Adrenal gland (tissue), 12 donors: ENCODE measurements around the gene BEND2. TPM values are rescaled to one million over a fixed set of nuclear protein-coding genes. Genes with fewer than 3 reads are reported as not detected.

Experiments used
- DNase-seq, 7 donors: peaks; one replicate each; pipeline ENCODE4 v3.0.0-alpha.2; 2019 to 2020
- H3K27ac ChIP-seq, 5 donors: fragments of 200-600 bp; sonication (generic) in 4 of 5; 1 replicate in 3 of 5; 2 replicates in 2 of 5; pipeline versions ENCODE4 v1.5.1 to v1.8.0; 2016 to 2020; ENCODE audit warnings: mild to moderate bottlenecking in 1 of 5
- H3K27me3 ChIP-seq: fragments of 200-600 bp; 2 replicates; pipeline ENCODE4 v1.8.0; 2021
- H3K36me3 ChIP-seq, 2 donors: fragments of 200-600 bp; replicated peaks in 1 of 2; 1 replicate in 1 of 2; 2 replicates in 1 of 2; pipeline versions ENCODE4 v1.5.1 to v1.8.0; 2018 to 2022
- H3K4me1 ChIP-seq, 2 donors: fragments of 200-600 bp; replicated peaks in 1 of 2; 1 replicate in 1 of 2; 2 replicates in 1 of 2; pipeline versions ENCODE4 v1.5.1 to v1.8.0; 2018 to 2021
- H3K4me3 ChIP-seq, 4 donors: fragments of 200-600 bp; sonication (generic) in 3 of 4; one replicate each; pipeline ENCODE4 v1.5.1; 2016 to 2018
- H3K9me3 ChIP-seq, 3 donors: fragments of 200-600 bp; sonication (generic) in 1 of 3; replicated peaks in 1 of 3; 1 replicate in 2 of 3; 2 replicates in 1 of 3; pipeline versions ENCODE4 v1.5.1 to v1.8.0; 2016 to 2021
- POLR2A ChIP-seq, 2 donors: fragments of 450-650 bp; IDR thresholded peaks; one replicate each; pipeline ENCODE4 v1.6.1; 2017; ENCODE audit warnings: antibody characterized with exemption in 2 of 2, mild to moderate bottlenecking in 2 of 2, moderate library complexity in 1 of 2
- WGBS, 4 donors: extraction: QIAGEN DNeasy Blood & Tissue Kit in 2 of 4; methylation state at CpG; one replicate each; pipeline versions ENCODE4 v1.1.5 to v1.1.7; 2013 to 2017; 5-methylcytosine and 5-hydroxymethylcytosine counted together
- intact Hi-C, 2 donors: fragments of 100-400 bp; cut with DNase I; formaldehyde crosslinking; loops; one replicate each; pipeline versions ENCODE4 v1.14.1 to v1.15.0; 2022 to 2023
- polyA plus RNA-seq, 3 donors: library from polyadenylated mRNA; stranded (reverse); fragments of 200-250 nt in 2 of 3; fragments of 350-450 nt in 1 of 3; fragmentation: Illumina TruSeq in 1 of 3; extraction: RNeasy Lipid Tissue Mini Kit (QIAGEN cat#74804) in 1 of 3; gene quantifications; one replicate each; pipeline ENCODE4 v1.2.3, GENCODE V29; 2013 to 2014
- total RNA-seq, 9 donors: library from RNA; depleted of rRNA in 4 of 9; stranded (reverse); fragments of >200 nt in 4 of 9; fragments of 120-200 nt in 1 of 9; fragmentation: NEBNext Ultra II Directional in 1 of 9; extraction: Animal tissue kit (Norgen Biotek cat#: 25700) in 1 of 9; gene quantifications; one replicate each; pipeline versions ENCODE4 v1.1.0 to v1.2.4, GENCODE V29; 2013 to 2023
- TF ChIP-seq, protein P1 (sequence below), 6 experiments: fragments of 450-650 bp in 4 of 6; fragments of 200-600 bp in 2 of 6; sonication (generic) in 1 of 6; IDR thresholded peaks; 1 replicate in 5 of 6; 2 replicates in 1 of 6; pipeline versions ENCODE4 v1.5.1 to v1.8.0; 2016 to 2021; ENCODE audit warnings: antibody characterized with exemption in 6 of 6, mild to moderate bottlenecking in 2 of 6, moderate library complexity in 1 of 6
- donor health status: healthy with polysubstance abuse.
- donor health status: Bipolar disorder and iron deficiency.
- donor health status: DM: yes; HTN: yes; CAD: no.
- donor health status: DM: no; HTN: no; CAD: no.
- donor health status: DM: no; HTN: no; CAD: no.
- donor health status: DM: yes; HTN: yes; CAD: no.

BEND2 gene
- total and polyA plus RNA-seq, 12 donors = 0.06 TPM; not detected in 11

DNA sequence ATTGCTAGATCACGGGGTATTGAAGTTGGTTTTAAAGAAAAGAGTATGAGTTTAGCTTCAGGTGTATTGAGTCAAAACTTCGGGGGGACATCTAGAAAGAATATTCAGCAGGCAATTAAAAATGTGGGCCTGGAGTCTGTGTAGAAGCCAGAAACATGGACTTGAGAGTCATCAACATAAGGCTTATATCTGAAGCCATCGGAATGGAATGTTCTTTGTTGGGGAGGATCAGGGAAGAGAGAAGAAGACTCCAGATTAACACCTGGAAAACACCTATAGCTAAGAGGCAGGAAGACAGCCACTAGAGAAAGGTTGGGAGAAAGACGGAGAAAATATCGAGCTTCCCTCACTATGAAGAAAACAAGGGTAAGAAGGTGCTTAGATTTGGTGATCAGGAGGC is 69.5 kb downstream of the BEND2 start:
- TF ChIP-seq, protein P1, sequence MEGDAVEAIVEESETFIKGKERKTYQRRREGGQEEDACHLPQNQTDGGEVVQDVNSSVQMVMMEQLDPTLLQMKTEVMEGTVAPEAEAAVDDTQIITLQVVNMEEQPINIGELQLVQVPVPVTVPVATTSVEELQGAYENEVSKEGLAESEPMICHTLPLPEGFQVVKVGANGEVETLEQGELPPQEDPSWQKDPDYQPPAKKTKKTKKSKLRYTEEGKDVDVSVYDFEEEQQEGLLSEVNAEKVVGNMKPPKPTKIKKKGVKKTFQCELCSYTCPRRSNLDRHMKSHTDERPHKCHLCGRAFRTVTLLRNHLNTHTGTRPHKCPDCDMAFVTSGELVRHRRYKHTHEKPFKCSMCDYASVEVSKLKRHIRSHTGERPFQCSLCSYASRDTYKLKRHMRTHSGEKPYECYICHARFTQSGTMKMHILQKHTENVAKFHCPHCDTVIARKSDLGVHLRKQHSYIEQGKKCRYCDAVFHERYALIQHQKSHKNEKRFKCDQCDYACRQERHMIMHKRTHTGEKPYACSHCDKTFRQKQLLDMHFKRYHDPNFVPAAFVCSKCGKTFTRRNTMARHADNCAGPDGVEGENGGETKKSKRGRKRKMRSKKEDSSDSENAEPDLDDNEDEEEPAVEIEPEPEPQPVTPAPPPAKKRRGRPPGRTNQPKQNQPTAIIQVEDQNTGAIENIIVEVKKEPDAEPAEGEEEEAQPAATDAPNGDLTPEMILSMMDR (IDR thresholded peaks at IDR 0.05) = no peak
- no peak for TF ChIP-seq POLR2A (IDR thresholded peaks at IDR 0.05)
- Histone ChIP-seq H3K4me3 (no peak overlapping the region), H3K4me1 (no peaks in the 10 kb centered on the region), H3K27ac (no peak overlapping the region), H3K27me3 (no peaks in the 10 kb centered on the region), H3K36me3 (no peaks in the 10 kb centered on the region), H3K9me3 (no peaks in the 10 kb centered on the region)
- intact Hi-C loops = no loop called here
- no peak for DNase-seq
- 75 to 88% (median 79%) methylated on average over 5 of the region's 5 CpGs for WGBS, 4 donors

DNA sequence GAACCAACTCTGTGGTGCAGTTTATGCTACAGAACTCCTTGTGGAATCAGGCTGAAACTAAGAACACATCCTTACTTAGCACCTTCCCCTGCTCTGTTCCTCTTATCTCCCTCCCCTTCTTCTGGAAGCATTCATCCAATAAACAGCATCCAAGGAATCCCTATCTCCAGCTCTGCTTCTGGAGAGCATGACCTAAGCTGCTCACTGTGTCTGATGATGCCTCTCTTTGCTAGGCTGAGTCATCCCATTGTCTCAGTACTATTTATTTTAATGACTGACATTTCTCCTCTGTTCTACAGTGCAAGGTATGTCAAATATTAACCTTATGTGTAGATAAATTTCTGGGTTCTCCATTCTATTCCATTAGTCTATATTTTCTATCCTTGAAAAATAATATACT is 71.2 kb downstream of the BEND2 start:
- TF ChIP-seq, protein P1 (IDR thresholded peaks at IDR 0.05) = no peak
- TF ChIP-seq POLR2A (IDR thresholded peaks at IDR 0.05) = no peak
- Histone ChIP-seq H3K9me3 (no peaks in the 10 kb centered on the region), H3K36me3 (no peaks in the 10 kb centered on the region), H3K4me3 (no peak overlapping the region), H3K27ac (no peak overlapping the region), H3K27me3 (no peaks in the 10 kb centered on the region), H3K4me1 (no peaks in the 10 kb centered on the region)
- intact Hi-C loops = no loop called here
- DNase-seq = no peak

DNA sequence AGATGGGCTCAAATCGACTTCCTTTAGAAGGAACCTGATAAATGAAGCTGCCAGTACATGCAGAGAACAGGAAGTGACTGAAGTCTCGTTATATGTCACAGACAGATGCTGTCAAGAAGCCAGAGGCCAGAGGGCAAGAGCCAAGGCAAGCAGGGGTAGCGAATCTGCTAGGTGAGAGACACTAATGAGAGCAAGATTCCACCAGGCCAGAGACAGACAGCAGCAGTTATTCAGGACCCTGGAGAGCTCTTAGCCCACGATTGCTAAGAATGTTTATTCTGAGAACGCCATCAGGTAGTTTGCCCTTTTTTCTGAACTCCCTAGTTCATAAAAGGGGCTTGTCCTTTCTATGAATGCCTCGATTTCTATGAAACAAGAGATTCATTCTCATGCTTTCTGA is 73.7 kb downstream of the BEND2 start:
- no peaks in the 10 kb centered on the region for H3K27me3 ChIP-seq
- WGBS, 4 donors = 22 to 37% (median 27%) methylated on average over 6 of the region's 6 CpGs
- no peak overlapping the region for H3K27ac ChIP-seq
- no peaks in the 10 kb centered on the region for H3K9me3 ChIP-seq
- H3K36me3 ChIP-seq = no peaks in the 10 kb centered on the region
- intact Hi-C loops = no loop called here
- H3K4me1 ChIP-seq = no peaks in the 10 kb centered on the region
- no peak overlapping the region for H3K4me3 ChIP-seq
- TF ChIP-seq, protein P1 (IDR thresholded peaks at IDR 0.05) = no peak
- no peak for TF ChIP-seq POLR2A (IDR thresholded peaks at IDR 0.05)
- peak in 3 of 7 donors; percentile 6 to 18 (median 10) for DNase-seq

DNA sequence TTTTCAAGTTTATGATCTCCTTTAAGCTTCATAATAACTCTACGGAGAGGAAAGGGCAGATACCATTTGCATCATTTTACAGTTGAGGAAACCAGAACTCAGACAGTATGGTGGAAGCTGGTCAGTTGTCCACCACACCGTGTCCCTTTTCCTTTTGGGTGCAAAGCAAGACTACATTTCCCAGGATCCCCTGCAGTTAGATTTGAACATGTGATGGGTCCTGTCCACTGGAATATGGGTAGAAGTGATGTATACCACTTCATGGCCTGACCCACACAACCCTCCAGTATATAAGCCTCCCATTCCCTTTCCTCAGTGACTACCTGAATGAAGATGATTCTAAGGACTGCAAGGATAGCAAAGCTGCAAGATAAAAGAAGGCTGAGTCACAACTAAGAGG is 74.7 kb downstream of the BEND2 start:
- TF ChIP-seq, protein P1 (IDR thresholded peaks at IDR 0.05) = no peak
- TF ChIP-seq POLR2A (IDR thresholded peaks at IDR 0.05) = no peak
- intact Hi-C loops = no loop called here
- no peak overlapping the region for H3K4me3 ChIP-seq
- no peaks in the 10 kb centered on the region for H3K27me3 ChIP-seq
- H3K4me1 ChIP-seq = no peaks in the 10 kb centered on the region
- DNase-seq = no peak
- H3K27ac ChIP-seq = no peak overlapping the region
- no peaks in the 10 kb centered on the region for H3K36me3 ChIP-seq
- WGBS, 4 donors = 69 to 84% (median 76%) methylated on average over 2 of the region's 2 CpGs
- no peaks in the 10 kb centered on the region for H3K9me3 ChIP-seq
